ENCODE measurements around the gene NKD1.

The NKD1 gene

DNA sequence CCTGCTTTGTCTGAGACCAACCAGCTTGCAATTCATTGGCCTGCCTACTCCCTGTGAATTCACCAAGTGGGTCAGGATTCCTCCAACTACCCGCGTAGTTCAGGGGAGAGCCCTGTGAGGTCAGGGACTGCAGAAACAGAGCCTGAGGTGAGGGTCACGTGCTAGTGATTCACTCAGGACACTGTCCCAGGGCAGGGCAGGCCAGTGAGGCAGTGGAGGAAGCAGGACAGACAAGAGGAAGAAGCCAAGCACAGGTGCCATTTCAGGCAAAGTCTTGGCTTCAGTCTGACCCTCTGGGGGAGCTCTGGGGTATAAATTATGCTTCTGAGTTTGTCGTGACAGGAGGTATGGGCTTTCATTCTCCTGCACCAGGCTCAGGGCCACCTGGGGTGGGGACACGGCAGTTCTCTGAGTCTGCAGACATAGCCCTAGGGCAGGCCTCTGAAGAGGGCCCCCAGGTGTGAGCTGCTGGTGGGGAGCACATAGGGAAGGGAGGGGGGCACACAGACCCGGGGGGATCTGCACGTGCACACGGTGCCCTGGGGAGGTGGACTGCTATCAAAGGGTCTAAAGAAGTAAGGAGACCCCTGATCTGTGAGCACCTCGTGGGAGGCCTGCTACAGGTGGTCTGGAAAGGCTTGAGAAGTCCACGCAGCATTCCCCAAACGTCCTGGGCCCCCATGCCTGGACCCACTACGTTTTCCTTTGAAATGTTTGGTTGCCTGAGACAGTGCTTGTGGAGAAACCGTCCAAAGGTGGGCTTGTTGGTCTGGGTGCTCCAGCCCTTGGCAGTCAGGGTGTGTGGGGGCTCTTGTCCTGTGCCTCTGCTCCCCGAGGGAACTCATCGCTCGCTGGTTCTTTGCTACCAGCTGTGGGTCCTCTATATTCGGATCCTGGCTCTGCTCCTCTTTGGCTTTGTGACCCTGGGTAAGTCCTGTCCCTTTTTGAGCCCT is 46.4 kb downstream of the NKD1 start:
- no peak for DNase-seq (ENCODE audit: extremely low spot score)
- CTCF ChIA-PET, result interaction anchor here (1.0 kb wide), 1 partner anchor 212 kb away, joined by 8 read pairs; no protein-coding TSS in a partner anchor
- POLR2A ChIA-PET, result no interaction called here
- TF ChIP-seq, protein P1, sequence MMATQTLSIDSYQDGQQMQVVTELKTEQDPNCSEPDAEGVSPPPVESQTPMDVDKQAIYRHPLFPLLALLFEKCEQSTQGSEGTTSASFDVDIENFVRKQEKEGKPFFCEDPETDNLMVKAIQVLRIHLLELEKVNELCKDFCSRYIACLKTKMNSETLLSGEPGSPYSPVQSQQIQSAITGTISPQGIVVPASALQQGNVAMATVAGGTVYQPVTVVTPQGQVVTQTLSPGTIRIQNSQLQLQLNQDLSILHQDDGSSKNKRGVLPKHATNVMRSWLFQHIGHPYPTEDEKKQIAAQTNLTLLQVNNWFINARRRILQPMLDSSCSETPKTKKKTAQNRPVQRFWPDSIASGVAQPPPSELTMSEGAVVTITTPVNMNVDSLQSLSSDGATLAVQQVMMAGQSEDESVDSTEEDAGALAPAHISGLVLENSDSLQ (IDR thresholded peaks at IDR 0.05), result no peak
- TF ChIP-seq SUZ12 (IDR thresholded peaks at IDR 0.05) (no peak), CTBP1 (IDR thresholded peaks at IDR 0.05; ENCODE audit: borderline replicate concordance) (no peak), HDGF (IDR thresholded peaks at IDR 0.05; ENCODE audit: borderline replicate concordance) (no peak), BHLHE40 (IDR thresholded peaks at IDR 0.05; ENCODE audit: borderline replicate concordance) (no peak), SP1 (IDR thresholded peaks at IDR 0.05) (no peak), ZNF384 (IDR thresholded peaks at IDR 0.05) (no peak), TARDBP (IDR thresholded peaks at IDR 0.05) (no peak), FOXM1 (IDR thresholded peaks at IDR 0.05; ENCODE audit: borderline replicate concordance) (no peak), FOXK2 (IDR thresholded peaks at IDR 0.05) (no peak), FOXA1 (IDR thresholded peaks at IDR 0.05) (no peak), L3MBTL2 (conservative IDR thresholded peaks at IDR 0.05) (no peak), ARNT (IDR thresholded peaks at IDR 0.05) (no peak), LEF1 (IDR thresholded peaks at IDR 0.05; ENCODE audit: borderline replicate concordance) (no peak)

DNA sequence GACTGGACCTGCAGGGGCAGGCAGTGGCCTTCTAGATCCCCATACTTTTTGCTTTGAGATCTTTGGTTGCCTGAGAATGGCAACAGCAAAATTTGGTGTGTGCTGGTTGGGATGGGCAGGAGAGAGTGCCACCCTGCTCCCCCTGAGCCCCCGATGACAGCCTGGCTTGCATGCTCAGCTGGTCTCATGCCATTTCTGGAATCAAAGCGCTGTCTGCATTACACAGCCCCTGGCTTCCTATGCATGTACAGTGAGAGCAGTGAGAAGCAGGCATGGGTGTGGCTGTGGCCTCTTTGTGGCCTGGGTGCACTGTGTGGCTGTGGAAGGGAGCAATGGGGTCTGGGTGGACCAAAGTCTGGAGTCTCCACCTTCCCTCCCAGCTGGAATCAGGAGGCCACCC is 47.7 kb downstream of the NKD1 start:
- ChIA-PET CTCF (no interaction called here), POLR2A (no interaction called here)
- no peak for TF ChIP-seq SP1 (IDR thresholded peaks at IDR 0.05)
- DNase-seq (ENCODE audit: extremely low spot score), result no peak

DNA sequence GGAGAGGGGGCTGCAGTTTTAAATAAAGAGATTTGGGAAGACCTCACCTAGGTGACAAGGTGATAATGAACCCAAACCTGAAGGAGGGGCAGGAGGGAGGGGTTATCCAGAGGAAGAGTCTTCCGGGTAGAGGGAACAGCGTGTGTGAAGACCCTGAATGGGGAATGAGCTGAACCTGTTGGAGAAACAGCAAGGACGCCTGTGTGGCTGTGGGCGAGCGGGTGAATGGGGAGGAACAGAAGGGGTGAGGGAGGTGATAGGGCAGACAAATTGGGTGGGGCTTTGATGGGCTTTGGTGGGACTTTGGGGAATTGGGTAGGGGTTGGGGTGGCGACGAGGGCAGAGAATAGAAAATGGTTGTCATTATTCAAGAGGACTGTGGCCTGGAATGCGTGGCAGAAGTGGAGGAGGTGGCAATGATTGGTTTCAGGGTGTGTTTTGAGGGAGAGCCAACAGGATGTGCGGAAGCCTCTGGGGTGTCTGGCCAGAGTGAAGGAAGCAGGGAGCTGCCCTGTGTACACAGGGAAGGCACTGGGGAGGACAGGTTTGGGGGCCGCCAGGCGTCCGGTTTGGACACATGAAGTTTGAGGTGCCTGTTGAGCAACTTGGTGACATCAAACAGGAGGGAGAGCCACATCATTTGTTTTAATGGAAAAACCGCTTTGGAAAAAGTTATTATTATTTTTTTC is 48.7 kb downstream of the NKD1 start:
- TF ChIP-seq BHLHE40 (IDR thresholded peaks at IDR 0.05; ENCODE audit: borderline replicate concordance), result no peak
- TF ChIP-seq CTBP1 (IDR thresholded peaks at IDR 0.05; ENCODE audit: borderline replicate concordance), result no peak
- no peak for TF ChIP-seq SP1 (IDR thresholded peaks at IDR 0.05)
- TF ChIP-seq, protein P1 (IDR thresholded peaks at IDR 0.05), result no peak
- CTCF ChIA-PET, result no interaction called here
- no peak for DNase-seq (ENCODE audit: extremely low spot score)
- POLR2A ChIA-PET, result no interaction called here

DNA sequence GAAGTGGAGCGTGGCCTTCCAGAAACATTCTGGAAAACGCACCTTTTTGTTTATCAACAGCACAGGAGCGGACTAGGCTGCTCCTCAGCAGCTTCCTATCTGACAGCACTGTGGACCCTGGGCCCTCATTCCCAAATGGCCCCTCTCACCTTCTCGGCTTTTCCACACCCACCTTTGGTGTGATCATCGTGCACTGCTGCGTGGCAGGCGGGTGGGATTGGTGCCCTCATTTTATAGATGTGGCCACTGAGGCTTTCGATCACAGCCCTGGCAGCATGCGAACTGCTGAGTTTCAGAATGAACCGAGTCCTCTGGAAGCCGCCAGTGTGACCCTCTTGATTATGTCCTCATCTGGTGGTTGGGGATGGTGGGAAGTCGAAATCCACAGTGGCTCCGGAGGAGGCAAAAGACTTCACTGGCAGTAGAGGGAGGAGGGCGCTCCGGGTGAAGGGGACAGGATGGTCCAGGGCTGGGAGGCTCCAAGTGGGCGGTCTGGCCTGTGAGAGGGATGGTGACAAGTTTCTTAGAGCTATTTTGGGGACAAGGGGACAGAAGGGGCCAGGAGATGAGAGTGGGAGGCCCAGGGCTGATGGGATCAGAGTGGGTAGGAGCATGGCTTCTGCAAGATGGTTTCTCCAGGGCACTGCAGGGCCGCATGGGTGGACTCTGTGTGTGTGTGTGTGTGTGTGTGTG is 49.5 kb downstream of the NKD1 start:
- ChIA-PET POLR2A (no interaction called here), CTCF (no interaction called here)
- TF ChIP-seq HDGF (IDR thresholded peaks at IDR 0.05; ENCODE audit: borderline replicate concordance) (no peak), SP1 (IDR thresholded peaks at IDR 0.05) (no peak)
- no peak for DNase-seq (ENCODE audit: extremely low spot score)

DNA sequence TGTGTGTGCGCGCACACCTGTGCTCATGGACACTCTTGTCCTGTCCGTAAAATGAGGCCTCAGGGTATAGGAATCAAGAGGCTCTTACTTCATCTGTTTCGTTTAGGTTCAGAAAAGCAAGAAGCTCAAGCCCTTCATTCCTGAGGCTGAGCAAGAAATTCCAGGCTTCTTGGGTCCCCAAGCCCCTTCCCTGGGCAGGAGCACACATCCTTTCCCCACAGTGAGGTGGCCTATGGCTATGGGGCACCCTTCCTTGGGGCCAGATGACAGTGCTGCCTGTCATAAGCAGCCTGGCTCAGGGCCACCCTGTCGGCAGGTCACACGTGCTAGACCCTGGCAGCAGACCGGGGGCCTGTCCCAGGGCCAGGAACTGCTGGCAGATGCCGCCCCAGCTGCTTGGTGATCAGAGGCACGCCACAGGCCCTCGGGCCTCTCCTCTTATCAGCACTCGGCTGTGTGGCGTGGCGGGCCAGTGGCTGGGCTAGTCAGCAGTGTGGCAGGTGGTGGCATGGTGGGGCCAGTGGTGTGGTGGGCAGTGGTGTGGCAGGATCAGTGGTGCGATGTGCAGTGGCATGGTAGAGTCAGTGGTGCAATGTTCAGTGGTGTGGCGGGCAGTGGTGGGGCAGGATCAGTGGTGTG is 50.2 kb downstream of the NKD1 start:
- CTCF ChIA-PET, result no interaction called here
- no peak for TF ChIP-seq BHLHE40 (IDR thresholded peaks at IDR 0.05; ENCODE audit: borderline replicate concordance)
- no peak for TF ChIP-seq ARNT (IDR thresholded peaks at IDR 0.05)
- no peak for TF ChIP-seq NFRKB (IDR thresholded peaks at IDR 0.05)
- TF ChIP-seq FOXK2 (IDR thresholded peaks at IDR 0.05), result no peak
- no peak for TF ChIP-seq FOXA1 (IDR thresholded peaks at IDR 0.05)
- no peak for DNase-seq (ENCODE audit: extremely low spot score)
- POLR2A ChIA-PET, result no interaction called here

DNA sequence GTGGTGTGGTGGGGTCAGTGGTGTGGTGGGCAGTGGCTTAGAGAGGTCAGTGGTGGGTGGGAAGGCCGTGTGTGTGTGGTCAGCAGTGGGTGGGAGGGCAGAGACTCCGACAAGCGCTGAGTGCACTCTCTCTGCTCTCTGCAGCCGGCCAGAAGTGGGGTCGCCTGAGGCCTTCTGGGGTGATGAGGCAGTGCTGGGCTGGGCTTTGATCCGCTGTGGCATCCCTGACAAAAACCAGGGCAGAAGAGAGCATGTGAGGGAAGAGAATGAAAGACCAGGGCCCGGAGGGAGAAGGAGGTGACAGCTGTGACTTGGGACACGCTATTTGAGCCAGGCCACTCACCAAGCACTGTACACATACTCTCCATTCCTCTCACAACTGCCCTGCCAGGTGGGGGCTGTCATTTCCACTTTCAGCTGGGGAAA is 50.8 kb downstream of the NKD1 start:
- POLR2A ChIA-PET, result no interaction called here
- no peak for DNase-seq (ENCODE audit: extremely low spot score)
- TF ChIP-seq FOXA1 (IDR thresholded peaks at IDR 0.05), result no peak
- TF ChIP-seq TARDBP (IDR thresholded peaks at IDR 0.05), result no peak
- TF ChIP-seq ZNF384 (IDR thresholded peaks at IDR 0.05), result no peak
- TF ChIP-seq, protein P1 (IDR thresholded peaks at IDR 0.05), result no peak
- CTCF ChIA-PET, result no interaction called here

DNA sequence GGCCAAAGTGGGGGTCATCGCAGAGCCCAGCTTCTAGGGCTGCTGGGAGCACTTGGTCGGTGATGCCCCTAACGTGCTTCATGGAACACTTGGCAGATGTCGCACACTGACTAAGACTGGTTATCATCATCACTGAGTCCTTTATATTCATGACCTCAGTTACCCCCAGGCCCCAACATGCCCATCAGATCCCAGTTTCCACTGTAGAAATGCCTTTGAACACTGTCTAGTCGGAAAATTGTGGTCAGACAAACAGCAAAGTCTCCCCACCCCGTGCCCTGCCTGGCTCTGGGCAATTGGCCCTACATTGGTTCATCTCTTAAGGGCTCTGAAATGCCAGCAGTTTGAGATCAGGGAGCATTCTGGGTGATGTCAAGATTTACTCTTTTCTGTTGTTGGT is 51.3 kb downstream of the NKD1 start:
- ChIA-PET CTCF (no interaction called here), POLR2A (no interaction called here)
- TF ChIP-seq ZNF384 (IDR thresholded peaks at IDR 0.05) (no peak), ELF4 (IDR thresholded peaks at IDR 0.05) (no peak), LEF1 (IDR thresholded peaks at IDR 0.05; ENCODE audit: borderline replicate concordance) (no peak), HDGF (IDR thresholded peaks at IDR 0.05; ENCODE audit: borderline replicate concordance) (no peak), NFRKB (IDR thresholded peaks at IDR 0.05) (no peak), TARDBP (IDR thresholded peaks at IDR 0.05) (no peak), FOXM1 (IDR thresholded peaks at IDR 0.05; ENCODE audit: borderline replicate concordance) (no peak)
- TF ChIP-seq, protein P1 (IDR thresholded peaks at IDR 0.05), result no peak
- DNase-seq (ENCODE audit: extremely low spot score), result no peak
